ENCODE data around the gene KCNA5.

DNA sequence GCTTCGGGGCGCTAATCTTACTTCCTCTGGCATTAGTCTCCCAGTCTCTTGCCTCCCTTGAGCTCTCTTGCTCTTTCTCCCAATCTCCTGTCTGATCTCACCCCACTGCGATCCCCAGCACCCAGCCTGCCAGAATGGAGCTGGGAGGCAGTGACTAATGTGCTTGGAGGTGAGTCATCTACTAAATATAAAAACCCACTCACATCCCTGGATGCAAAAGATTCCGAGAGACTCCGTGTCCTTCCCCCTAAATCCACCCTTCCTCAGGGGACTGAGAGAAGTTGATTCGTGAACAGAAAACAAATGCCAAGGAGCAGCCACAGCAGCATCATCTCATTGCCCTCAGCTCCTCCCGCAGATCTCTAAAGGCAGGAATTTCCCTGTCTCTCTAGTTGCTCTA is 45.7 kb upstream of the KCNA5 start:
- no peak for TF ChIP-seq CTCF (IDR thresholded peaks at IDR 0.05; ENCODE audit: borderline replicate concordance, extremely low read depth, low read length, poor library complexity, severe bottlenecking)
- TF ChIP-seq EZH2 (IDR thresholded peaks at IDR 0.05; ENCODE audit: borderline replicate concordance, low read depth, low read length, severe bottlenecking) = no peak
